Right lobe of liver (tissue), 6 donors: ENCODE results near the gene ANKRD44. TPM values are rescaled to one million over a fixed set of nuclear protein-coding genes. Genes with fewer than 3 reads are reported as not detected.
"Not testable (repeated sequence)": the region's sequence is repeated elsewhere in the genome, so short reads cannot be mapped to it uniquely, and the experiment has no call there.

ENCODE experiments used
- ATAC-seq, 4 donors: fragments of 200-7000 bp; cut with Tn5 transposase; one replicate each; pipeline ENCODE4 v1.9.1; 2020; ENCODE audit warnings: mild to moderate bottlenecking in 4 of 4, moderate library complexity in 4 of 4
- DNase-seq, 3 donors: peaks; one replicate each; pipeline ENCODE4 v3.0.0-alpha.2; 2020
- H3K27ac ChIP-seq, 3 donors: fragments of 200-600 bp; one replicate each; pipeline ENCODE4 v1.8.0; 2022
- H3K27me3 ChIP-seq, 2 donors: fragments of 200-600 bp; one replicate each; pipeline ENCODE4 v1.8.0; 2022
- H3K36me3 ChIP-seq, 4 donors: fragments of 200-600 bp; sonication (generic) in 1 of 4; one replicate each; pipeline versions ENCODE4 v1.5.1 to v1.8.0; 2017 to 2022; ENCODE audit warnings: control low read depth in 1 of 4
- H3K4me1 ChIP-seq, 4 donors: fragments of 200-600 bp; sonication (generic) in 1 of 4; one replicate each; pipeline versions ENCODE4 v1.5.1 to v1.8.0; 2017 to 2022; ENCODE audit warnings: control low read depth in 1 of 4
- H3K4me3 ChIP-seq, 3 donors: fragments of 200-600 bp; one replicate each; pipeline ENCODE4 v1.8.0; 2022
- H3K9me3 ChIP-seq, 4 donors: fragments of 200-600 bp; sonication (generic) in 1 of 4; one replicate each; pipeline versions ENCODE4 v1.5.1 to v1.8.0; 2017 to 2022; ENCODE audit warnings: control low read depth in 1 of 4
- POLR2A ChIP-seq: fragments of 450-650 bp; IDR thresholded peaks from one replicate; pipeline ENCODE4 v1.6.1; 2017; ENCODE audit warnings: antibody characterized with exemption, mild to moderate bottlenecking
- WGBS: methylation state at CpG from one replicate; pipeline ENCODE4 v1.1.6; 2018; ENCODE audit warnings: low coverage, low lambda C conversion rate; ENCODE audit not compliant: insufficient coverage; ENCODE audit errors: missing lambda C conversion rate; 5-methylcytosine and 5-hydroxymethylcytosine counted together
- intact Hi-C, 2 donors: fragments of 100-400 bp; cut with DNase I; formaldehyde crosslinking; loops; one replicate each; pipeline versions ENCODE4 v1.11.2 to v1.14.1; 2022
- total RNA-seq, 6 experiments: library from RNA; depleted of rRNA in 2 of 6; stranded (reverse); fragments of >200 nt in 2 of 6; fragmentation: NEBNext Ultra II Directional in 3 of 6; extraction: Animal tissue kit (Norgen Biotek cat#: 25700) in 3 of 6; gene quantifications; one replicate each; pipeline versions ENCODE4 v1.1.0 to v1.2.4, GENCODE V29; 2016 to 2023
- TF ChIP-seq, protein P1 (sequence below), 4 donors: fragments of 200-600 bp in 3 of 4; fragments of 450-650 bp in 1 of 4; IDR thresholded peaks; one replicate each; pipeline versions ENCODE4 v1.5.1 to v1.8.0; 2016 to 2022; ENCODE audit warnings: antibody characterized with exemption in 4 of 4, mild to moderate bottlenecking in 2 of 4
- donor health status: DM: no; HTN: yes; CAD: no.
- donor health status: DM: no; HTN: no; CAD: no.
- donor health status: DM: no; HTN: no; CAD: no.
- donor health status: DM: no; HTN: yes; CAD: no.
- donor health status: DM: no; HTN: yes; CAD: no.

ANKRD44 gene
- total RNA-seq, 6 experiments from 2014 or later, result 7.9 to 19.5 (median 13.3) TPM

DNA sequence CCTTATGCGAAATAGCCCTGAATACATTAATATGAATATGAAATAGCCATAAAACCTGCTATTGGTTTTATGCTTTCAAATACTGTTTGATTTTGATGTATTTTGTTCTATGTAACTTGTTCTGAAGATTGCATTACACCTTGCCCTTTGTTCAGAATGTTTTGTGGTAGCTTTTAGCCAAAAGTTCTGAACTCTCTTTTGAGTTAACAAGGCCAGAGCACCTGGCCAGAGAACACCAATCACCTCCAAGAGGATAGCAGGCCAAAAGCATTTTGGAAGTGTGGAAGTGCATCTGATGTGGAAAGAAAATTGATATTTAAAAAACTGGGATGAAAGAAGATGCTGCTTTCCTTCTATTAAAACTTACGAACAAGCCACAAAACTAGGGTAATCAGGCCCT, 297.5 kb downstream of the ANKRD44 start:
- peak in 1 of 4 donors; percentile 57 for ATAC-seq
- TF ChIP-seq POLR2A, result no peak
- TF ChIP-seq, protein P1, sequence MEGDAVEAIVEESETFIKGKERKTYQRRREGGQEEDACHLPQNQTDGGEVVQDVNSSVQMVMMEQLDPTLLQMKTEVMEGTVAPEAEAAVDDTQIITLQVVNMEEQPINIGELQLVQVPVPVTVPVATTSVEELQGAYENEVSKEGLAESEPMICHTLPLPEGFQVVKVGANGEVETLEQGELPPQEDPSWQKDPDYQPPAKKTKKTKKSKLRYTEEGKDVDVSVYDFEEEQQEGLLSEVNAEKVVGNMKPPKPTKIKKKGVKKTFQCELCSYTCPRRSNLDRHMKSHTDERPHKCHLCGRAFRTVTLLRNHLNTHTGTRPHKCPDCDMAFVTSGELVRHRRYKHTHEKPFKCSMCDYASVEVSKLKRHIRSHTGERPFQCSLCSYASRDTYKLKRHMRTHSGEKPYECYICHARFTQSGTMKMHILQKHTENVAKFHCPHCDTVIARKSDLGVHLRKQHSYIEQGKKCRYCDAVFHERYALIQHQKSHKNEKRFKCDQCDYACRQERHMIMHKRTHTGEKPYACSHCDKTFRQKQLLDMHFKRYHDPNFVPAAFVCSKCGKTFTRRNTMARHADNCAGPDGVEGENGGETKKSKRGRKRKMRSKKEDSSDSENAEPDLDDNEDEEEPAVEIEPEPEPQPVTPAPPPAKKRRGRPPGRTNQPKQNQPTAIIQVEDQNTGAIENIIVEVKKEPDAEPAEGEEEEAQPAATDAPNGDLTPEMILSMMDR (IDR thresholded peaks at IDR 0.05), result no peak
- 97% methylated on average over 2 of the region's 2 CpGs for WGBS
- H3K27ac ChIP-seq, result no peak overlapping the region
- H3K36me3 ChIP-seq, result no peaks in the 10 kb centered on the region
- no peak for DNase-seq
- no peaks in the 10 kb centered on the region for H3K9me3 ChIP-seq
- H3K4me3 ChIP-seq, result no peak overlapping the region
- H3K27me3 ChIP-seq, result no peaks in the 10 kb centered on the region
- H3K4me1 ChIP-seq, result no peaks in the 10 kb centered on the region
- intact Hi-C loops, result loop anchor here in 1 of 2 donors (10.0 kb wide), 1 partner anchor 362 kb away; no protein-coding TSS in a partner anchor

DNA sequence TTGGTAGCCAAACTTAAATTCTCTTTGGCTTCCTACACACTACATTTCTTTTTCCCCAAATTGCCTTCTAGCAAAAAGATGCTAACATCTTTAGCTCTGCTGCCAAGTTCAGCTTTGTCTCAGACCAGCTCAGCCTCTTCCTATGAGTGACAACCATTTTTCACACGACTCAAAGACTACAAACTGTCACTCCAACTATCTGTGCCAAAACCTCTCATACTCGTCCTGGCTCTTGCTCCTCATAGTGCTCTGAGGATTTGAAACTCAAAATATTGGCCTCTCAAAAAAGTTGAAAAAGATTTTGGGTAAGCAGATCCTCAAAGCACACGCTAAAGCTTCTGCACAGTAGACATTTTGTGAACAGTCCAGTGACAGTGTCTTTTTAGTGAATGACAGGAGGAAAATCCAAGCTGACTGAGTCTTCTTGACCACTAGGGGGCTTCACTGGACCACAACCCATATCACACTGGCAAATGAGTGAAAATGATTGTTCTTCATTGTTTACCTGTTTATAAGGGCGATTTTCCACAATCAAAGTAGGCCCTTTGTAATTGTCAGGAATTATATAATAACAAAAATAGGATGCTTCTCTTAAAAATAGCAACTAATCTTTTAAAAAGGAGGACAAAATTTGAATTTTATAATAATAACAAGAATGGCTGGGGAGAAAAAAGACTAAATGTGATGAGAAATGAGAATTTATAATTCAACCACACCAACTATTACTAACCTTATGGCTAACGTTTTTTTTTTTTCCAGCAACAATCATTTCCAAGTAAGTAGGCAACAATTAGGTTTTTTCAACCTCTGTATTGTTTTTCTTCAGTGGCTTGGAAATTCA, 298.6 kb downstream of the ANKRD44 start:
- Histone ChIP-seq H3K4me1 (peaks cover 0 to 1% (median 0%) of the 10 kb centered on the region in 4 donors), H3K27me3 (no peaks in the 10 kb centered on the region), H3K36me3 (peaks cover 0 to under 1% (median 0%) of the 10 kb centered on the region in 4 donors), H3K27ac (peak overlapping the region in 1 of 3 donors; percentile 20), H3K4me3 (no peak overlapping the region), H3K9me3 (no peaks in the 10 kb centered on the region)
- TF ChIP-seq, protein P1 (IDR thresholded peaks at IDR 0.05), result peak; percentile 72 to 85 (median 80)
- no peak for TF ChIP-seq POLR2A
- WGBS, result 25% methylated on average over 5 of the region's 5 CpGs
- peak; percentile 94 to 95 (median 94) for ATAC-seq
- intact Hi-C loops, result loop anchor here in 1 of 2 donors (10.0 kb wide), 1 partner anchor 363 kb away; no protein-coding TSS in a partner anchor
- DNase-seq, result no peak

DNA sequence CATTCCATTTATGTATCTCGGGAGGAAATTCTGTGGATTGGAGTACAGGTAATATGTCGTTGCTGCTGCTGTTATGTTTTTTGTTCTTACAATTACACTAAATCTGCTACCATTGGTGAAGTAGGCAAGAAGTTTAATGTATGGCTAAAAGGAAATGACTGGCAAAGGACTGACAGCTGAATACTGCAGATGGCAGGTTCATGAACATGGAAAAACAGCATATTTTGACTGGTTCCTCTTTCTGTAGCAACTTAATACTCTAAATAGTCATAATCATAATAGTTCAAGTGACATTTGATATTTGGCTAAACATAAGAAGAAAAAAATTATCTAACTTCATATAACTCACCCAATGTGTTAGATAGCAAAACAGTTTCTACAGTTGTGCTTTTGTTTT, 299.6 kb downstream of the ANKRD44 start:
- ATAC-seq (no peak), DNase-seq (no peak)
- intact Hi-C loops, result loop anchor here in 1 of 2 donors (10.0 kb wide), 1 partner anchor 364 kb away; no protein-coding TSS in a partner anchor
- no peaks in the 10 kb centered on the region for H3K27me3 ChIP-seq
- H3K36me3 ChIP-seq, result peaks cover 0 to 5% (median 0%) of the 10 kb centered on the region in 4 donors
- no peak overlapping the region for H3K4me3 ChIP-seq
- 61% methylated on average over 2 of the region's 2 CpGs for WGBS
- H3K27ac ChIP-seq, result no peak overlapping the region
- no peak for TF ChIP-seq POLR2A
- TF ChIP-seq, protein P1 (IDR thresholded peaks at IDR 0.05), result no peak
- peaks cover 0 to 7% (median under 1%) of the 10 kb centered on the region in 4 donors for H3K4me1 ChIP-seq
- H3K9me3 ChIP-seq, result no peaks in the 10 kb centered on the region

DNA sequence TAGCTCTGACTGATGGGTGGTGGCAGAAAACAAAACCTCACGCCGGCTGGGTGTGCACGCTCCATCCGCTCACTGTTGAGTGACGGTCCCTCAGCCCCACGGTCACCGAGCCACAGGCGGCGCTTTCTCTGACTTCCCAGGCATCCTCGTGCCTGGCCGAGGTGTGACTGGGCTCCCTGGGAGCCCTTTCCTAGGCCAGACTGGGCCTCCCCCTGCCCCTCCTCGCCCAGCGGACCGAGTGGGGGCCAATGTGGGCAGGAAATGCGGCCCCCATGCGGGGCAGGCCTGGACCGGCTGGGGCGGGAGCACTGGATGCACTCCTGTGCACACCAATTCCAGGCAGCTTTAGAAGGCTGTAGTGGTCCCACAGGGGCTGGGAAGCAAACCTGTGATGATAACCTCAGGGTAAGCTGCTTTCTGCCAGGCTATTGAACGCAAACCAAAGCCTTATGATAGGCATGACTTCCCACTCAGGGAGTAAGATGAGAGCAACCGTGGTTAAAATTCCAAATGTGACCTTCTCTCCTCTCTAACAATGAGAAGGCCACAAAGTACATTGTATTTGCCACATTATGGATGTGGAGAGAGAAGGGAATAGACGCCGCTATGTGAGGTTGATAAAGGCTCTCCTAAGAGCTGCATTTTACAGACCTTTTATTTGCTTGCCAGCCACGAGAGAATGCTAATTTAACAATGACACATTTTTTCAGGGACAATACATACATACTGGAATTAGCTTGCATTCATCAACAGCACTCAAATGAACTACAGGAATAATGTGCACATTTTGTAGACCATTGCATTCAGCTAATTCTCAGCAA, 300.2 kb downstream of the ANKRD44 start:
- no peak for DNase-seq
- H3K36me3 ChIP-seq, result peaks cover 0 to 5% (median 0%) of the 10 kb centered on the region in 4 donors
- H3K4me1 ChIP-seq, result peaks cover 0 to 7% (median 2%) of the 10 kb centered on the region in 4 donors
- no peak overlapping the region for H3K4me3 ChIP-seq
- H3K9me3 ChIP-seq, result no peaks in the 10 kb centered on the region
- TF ChIP-seq, protein P1 (IDR thresholded peaks at IDR 0.05), result no peak
- TF ChIP-seq POLR2A, result no peak
- H3K27ac ChIP-seq, result no peak overlapping the region
- ATAC-seq, result no peak
- 73% methylated on average over 6 of the region's 23 CpGs for WGBS
- no peaks in the 10 kb centered on the region for H3K27me3 ChIP-seq
- intact Hi-C loops, result loop anchor here in 1 of 2 donors (10.0 kb wide), 1 partner anchor 364 kb away; no protein-coding TSS in a partner anchor

DNA sequence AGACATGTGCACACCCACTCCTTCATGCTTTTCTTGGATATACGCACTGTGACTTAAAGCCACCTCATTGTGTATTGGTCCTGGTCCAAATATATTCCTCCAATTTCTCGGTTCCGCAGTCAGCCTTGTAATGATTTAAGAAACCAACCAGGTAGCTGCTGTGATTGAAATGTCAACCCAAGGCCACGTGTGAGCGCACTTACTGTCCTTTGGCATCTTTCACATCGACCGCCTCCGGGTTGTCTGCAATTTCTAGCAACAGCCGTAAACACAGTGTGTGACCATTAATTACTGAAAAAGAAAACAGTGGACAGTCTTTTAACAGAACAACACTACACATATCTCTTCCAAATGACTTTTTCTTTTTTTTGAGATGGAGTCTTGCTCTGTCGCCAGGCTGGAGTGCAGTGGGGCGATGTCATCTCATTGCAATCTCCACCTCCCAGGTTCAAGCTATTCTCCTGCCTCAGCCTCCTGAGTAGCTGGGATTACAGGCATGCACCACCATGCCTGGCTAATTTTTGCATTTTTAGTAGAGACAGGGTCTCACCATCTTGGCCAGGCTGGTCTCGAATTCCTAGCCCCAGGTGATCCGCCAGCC, 301.7 kb downstream of the ANKRD44 start:
- intact Hi-C loops, H3K4me1 ChIP-seq, H3K27me3 ChIP-seq, H3K4me3 ChIP-seq, H3K9me3 ChIP-seq, H3K27ac ChIP-seq, H3K36me3 ChIP-seq, ATAC-seq, DNase-seq: not testable (repeated sequence)
- WGBS, result 91% methylated on average over 12 of the region's 13 CpGs
